ENCODE data around the gene RABGAP1L. TPM values are rescaled to one million over a fixed set of nuclear protein-coding genes. Genes with fewer than 3 reads are reported as not detected.

The RABGAP1L gene
- total and polyA plus RNA-seq, 2 of the 4 experiments (the other 2 are of a cell fraction) = 7.9 to 26.7 TPM

- H3K9ac ChIP-seq (ENCODE audit: low read depth, low read length) = no peak overlapping the region
- H2BK15ac ChIP-seq (ENCODE audit: low read depth, low read length) = no peak overlapping the region
- H2BK20ac ChIP-seq (ENCODE audit: low read depth, low read length) = no peak overlapping the region
- no peak overlapping the region for H4K91ac ChIP-seq (ENCODE audit: insufficient read depth, low read depth, low read length)
- H3K4ac ChIP-seq (ENCODE audit: low read depth, low read length) = no peak overlapping the region
- dilution Hi-C loops (cut with HindIII; ENCODE audit: low sequenced_read_pairs, unreplicated experiment) = no loop called here
- no peak overlapping the region for H3K4me2 ChIP-seq (ENCODE audit: low read depth, low read length)
- H4K5ac ChIP-seq (ENCODE audit: low read depth, low read length) = no peak overlapping the region
- no peak overlapping the region for H2AK5ac ChIP-seq (ENCODE audit: low read depth, low read length)
- no peaks in the 10 kb centered on the region for H3K9me1 ChIP-seq (ENCODE audit: insufficient read depth, low read length)
- H3K27ac ChIP-seq (ENCODE audit: insufficient read depth, low read length) = no peak overlapping the region
- no peaks in the 10 kb centered on the region for H3K4me1 ChIP-seq (ENCODE audit: control insufficient read depth, insufficient read depth, low read length)
- no peaks in the 10 kb centered on the region for H3K27me3 ChIP-seq (ENCODE audit: control insufficient read depth, insufficient read depth, low read length)
- intact Hi-C loops (cut with micrococcal nuclease) = no loop called here
- no peak overlapping the region for H4K8ac ChIP-seq (ENCODE audit: low read depth in 2 of 2, low read length in 2 of 2)
- no peak overlapping the region for H3K14ac ChIP-seq (replicated peaks; ENCODE audit: low read depth, low read length)
- no peak for DNase-seq
- no peaks in the 10 kb centered on the region for H3K9me3 ChIP-seq (ENCODE audit: control insufficient read depth, insufficient read depth, low read length)
- no peak overlapping the region for H3K23ac ChIP-seq (ENCODE audit: low read depth, low read length)
- no peaks in the 10 kb centered on the region for H3K79me1 ChIP-seq (ENCODE audit: low read depth in 1 of 2, low read length in 2 of 2)
- BruUV-seq (replicated peaks) = no TSS peak
- no peak overlapping the region for H3K56ac ChIP-seq (ENCODE audit: extremely low read depth, insufficient read depth, low read length)
- 100% methylated on average over 1 of the region's 2 CpGs; no CpG with 5 or more reads in 1 of the 2 experiments for WGBS, 2 experiments (ENCODE audit: extremely low coverage in 2 of 2, insufficient read length in 1 of 2)
- no peak overlapping the region for H3K18ac ChIP-seq (ENCODE audit: low read depth, low read length)
- POLR2A ChIA-PET (ENCODE audit: unreplicated experiment) = no interaction called here
- no peak overlapping the region for H2AK9ac ChIP-seq (replicated peaks; ENCODE audit: low read depth, low read length, poor library complexity)
- in situ Hi-C loops (cut with MboI; ENCODE audit: low sequenced_read_pairs) = no loop called here
- no peak overlapping the region for H2BK5ac ChIP-seq (ENCODE audit: low read depth, low read length, poor library complexity, severe bottlenecking)
- no peak overlapping the region for H3K4me3 ChIP-seq (ENCODE audit: insufficient read depth, low read depth, low read length)
- ATAC-seq (ENCODE audit: low read depth) = no peak
- H2BK120ac ChIP-seq (ENCODE audit: low read depth, low read length) = no peak overlapping the region
- no peaks in the 10 kb centered on the region for H3K36me3 ChIP-seq (ENCODE audit: control insufficient read depth, insufficient read depth, low read length)
- no peaks in the 10 kb centered on the region for H4K20me1 ChIP-seq (ENCODE audit: insufficient read depth, low read length)
- H2AFZ ChIP-seq (replicated peaks; ENCODE audit: low read length, poor library complexity) = no peak overlapping the region
- CTCF ChIA-PET = no interaction called here
- TF ChIP-seq ELK1 (IDR thresholded peaks at IDR 0.05; ENCODE audit: borderline replicate concordance, low read depth, low read length) (no peak), CEBPB (IDR thresholded peaks at IDR 0.05; ENCODE audit: low read depth, low read length) (no peak), SMC3 (IDR thresholded peaks at IDR 0.05; ENCODE audit: low read depth, low read length) (no peak), MAFK (IDR thresholded peaks at IDR 0.05; ENCODE audit: low read depth, low read length) (no peak), MXI1 (IDR thresholded peaks at IDR 0.05; ENCODE audit: borderline replicate concordance, low read depth, low read length) (no peak), RCOR1 (IDR thresholded peaks at IDR 0.05; ENCODE audit: insufficient replicate concordance, low read length) (no peak), RAD21 (IDR thresholded peaks at IDR 0.05; ENCODE audit: low read length) (no peak), RFX5 (IDR thresholded peaks at IDR 0.05; ENCODE audit: low read depth, low read length) (no peak), CHD1 (IDR thresholded peaks at IDR 0.05; ENCODE audit: low read depth, low read length) (no peak), POLR2A (IDR thresholded peaks at IDR 0.05; ENCODE audit: low read depth, low read length) (no peak), USF2 (IDR thresholded peaks at IDR 0.05; ENCODE audit: low read depth, low read length) (no peak), MAZ (IDR thresholded peaks at IDR 0.05; ENCODE audit: borderline replicate concordance, low read depth, low read length) (no peak), NFE2L2 (IDR thresholded peaks at IDR 0.05; ENCODE audit: low read depth, low read length) (no peak), FOS (IDR thresholded peaks at IDR 0.05; ENCODE audit: low read depth, low read length) (no peak), CTCF (conservative IDR thresholded peaks at IDR 0.05; ENCODE audit: low read depth, low read length) (no peak)
Observed at GRCh38 chr1:174606471-174606870, 447.2 kb downstream of the RABGAP1L start.
